H54 (cell line): ENCODE data around the gene TRIML1.
A peak's percentile ranks its signal among the peaks of the same experiment; 100 is the strongest.
"Not testable (repeated sequence)": the region's sequence is repeated elsewhere in the genome, so short reads cannot be mapped to it uniquely, and the experiment has no call there.

ENCODE experiments used
- DNase-seq: peaks from one replicate; pipeline ENCODE4 v3.0.0; 2011; ENCODE audit warnings: low spot score, mixed read lengths; ENCODE audit not compliant: insufficient read length
- FAIRE-seq: peaks from 3 replicates; lab custom pipeline; 2011; peaks lifted over from hg19 to GRCh38; lab: Jason Lieb, UNC
- POLR2A ChIP-seq: IDR thresholded peaks from 2 replicates; pipeline ENCODE4 v1.6.1; 2011; ENCODE audit warnings: low read depth, mild to moderate bottlenecking, low read length

The TRIML1 gene

DNA sequence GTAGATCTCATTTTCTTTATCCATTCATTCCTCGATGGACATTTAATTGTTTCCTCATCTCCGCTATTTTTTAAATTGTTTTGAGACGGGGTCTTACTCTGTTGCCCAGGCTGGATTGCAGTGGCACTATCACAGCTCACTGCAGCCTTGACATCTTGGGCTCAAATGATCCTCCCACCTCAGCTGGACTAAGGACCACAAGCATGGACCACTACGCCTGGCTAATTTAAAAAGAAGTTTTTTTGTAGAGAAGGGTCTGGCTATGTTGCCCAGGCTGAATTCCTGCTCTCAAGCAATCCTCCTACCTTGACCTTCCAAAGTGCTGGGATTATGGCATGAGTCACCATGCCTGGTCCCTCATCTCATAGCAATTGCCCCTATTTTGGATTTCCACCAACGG, 7.0 kb upstream of the TRIML1 start:
- no peak for TF ChIP-seq POLR2A
- DNase-seq (no peak), FAIRE-seq (no peak)

DNA sequence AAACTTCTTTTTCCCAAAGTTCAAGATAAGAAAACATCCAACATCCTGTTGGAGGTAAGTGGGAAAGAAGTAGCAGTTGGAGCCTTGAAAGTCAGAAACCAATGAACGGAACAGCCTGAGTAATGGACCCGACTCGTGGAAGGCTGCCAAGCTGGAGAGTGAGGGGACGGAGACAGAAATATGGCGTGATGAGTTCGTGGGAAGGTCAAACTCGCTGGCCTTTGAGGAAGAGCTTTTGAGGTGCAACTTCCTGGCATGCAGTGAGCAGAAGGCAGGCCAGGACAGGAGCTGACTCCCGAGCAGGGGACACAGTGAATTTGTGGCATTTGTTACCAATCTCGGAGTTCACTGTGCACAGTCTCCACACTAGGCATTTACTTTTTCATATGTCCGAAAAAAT, 1.0 kb upstream of the TRIML1 start:
- no peak for FAIRE-seq
- TF ChIP-seq POLR2A: no peak
- DNase-seq: no peak

DNA sequence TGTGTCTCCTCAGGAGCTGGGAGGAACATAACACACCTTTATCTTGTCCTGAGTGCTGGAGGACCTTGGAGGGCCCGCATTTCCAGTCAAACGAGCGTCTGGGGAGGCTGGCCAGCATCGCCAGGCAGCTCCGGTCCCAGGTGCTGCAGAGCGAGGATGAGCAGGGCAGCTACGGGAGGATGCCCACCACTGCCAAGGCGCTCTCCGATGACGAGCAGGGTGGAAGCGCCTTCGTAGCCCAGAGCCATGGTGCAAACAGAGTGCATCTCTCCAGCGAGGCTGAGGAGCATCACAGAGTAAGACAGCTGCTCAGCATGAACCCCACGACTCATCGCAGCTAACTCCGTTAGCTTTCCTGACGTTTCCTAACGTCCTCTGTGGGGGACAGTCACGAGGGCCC, 430 bp downstream of the TRIML1 start:
- FAIRE-seq (no peak), DNase-seq (no peak)
- TF ChIP-seq POLR2A: no peak

- no peak for TF ChIP-seq POLR2A
- DNase-seq: no peak
- FAIRE-seq: no peak
Measured at GRCh38 chr4:188143731-188144130, 4.5 kb downstream of the TRIML1 start.

DNA sequence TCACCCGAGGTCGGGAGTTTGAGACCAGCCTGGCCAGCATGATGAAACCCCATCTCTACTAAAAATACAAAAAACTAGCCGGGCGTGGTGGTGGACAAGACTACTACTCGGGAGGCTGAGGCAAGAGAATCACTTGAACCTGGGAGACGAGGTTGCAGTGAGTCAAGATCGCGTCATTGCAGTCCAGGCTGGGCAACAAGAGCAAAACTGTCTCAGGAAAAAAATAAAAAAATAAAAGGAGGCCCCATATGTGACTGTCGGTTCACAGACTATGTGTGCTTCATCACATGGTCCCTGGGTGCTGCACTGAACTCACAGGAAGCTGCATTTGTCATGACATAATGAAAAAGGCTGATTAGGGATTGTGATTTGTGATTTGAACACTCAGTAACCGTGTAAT, 6.4 kb downstream of the TRIML1 start:
- DNase-seq: peak; percentile 11
- TF ChIP-seq POLR2A: no peak
- no peak for FAIRE-seq

DNA sequence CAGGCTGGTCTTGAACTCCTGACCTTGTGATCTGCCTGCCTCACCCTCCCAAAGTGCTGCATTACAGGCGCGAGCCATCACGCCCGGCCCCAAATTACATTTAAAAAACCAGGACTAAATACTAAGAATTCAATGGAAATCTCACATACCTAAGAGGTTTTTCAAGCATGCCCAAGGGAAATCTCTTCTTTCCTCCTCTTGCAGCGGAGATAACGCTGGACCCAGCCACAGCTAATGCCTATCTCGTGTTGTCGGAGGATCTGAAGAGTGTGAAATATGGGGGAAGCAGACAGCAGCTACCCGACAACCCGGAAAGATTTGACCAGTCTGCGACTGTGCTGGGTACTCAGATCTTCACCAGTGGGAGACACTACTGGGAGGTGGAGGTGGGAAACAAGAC, 7.4 kb downstream of the TRIML1 start:
- DNase-seq: no peak

GRCh38 chr4:188147176-188147575, 7.9 kb downstream of the TRIML1 start:
- TF ChIP-seq POLR2A: no peak
- FAIRE-seq (no peak), DNase-seq (no peak)

More for the DNA sequence above, 7.4 kb downstream of the TRIML1 start:
- no peak for FAIRE-seq
- TF ChIP-seq POLR2A: no peak

DNA sequence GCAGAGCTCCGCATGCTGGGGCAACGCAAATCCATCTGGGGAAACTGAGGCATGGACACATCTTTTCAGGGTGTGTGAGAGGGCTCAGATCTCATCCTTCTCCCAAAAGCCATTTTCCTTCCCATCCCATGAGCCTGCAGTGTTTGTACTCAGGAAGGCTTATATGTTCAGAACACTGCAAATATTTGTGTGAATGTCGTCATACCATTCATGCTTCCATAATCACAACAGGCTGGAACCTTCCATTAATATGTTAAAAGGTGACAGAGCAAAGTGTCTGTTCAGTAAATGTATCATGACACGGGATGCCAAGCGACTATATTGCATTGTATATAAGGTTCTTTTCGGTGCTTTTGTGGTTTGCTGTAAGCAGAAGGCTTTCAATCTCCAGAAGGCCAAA, 8.5 kb downstream of the TRIML1 start:
- no peak for TF ChIP-seq POLR2A

GRCh38 chr4:188154668-188155405, 15.6 kb downstream of the TRIML1 start:
- no peak for TF ChIP-seq POLR2A
- FAIRE-seq (no peak), DNase-seq (no peak)

More for the DNA sequence above, 8.5 kb downstream of the TRIML1 start:
- DNase-seq: no peak
- no peak for FAIRE-seq

DNA sequence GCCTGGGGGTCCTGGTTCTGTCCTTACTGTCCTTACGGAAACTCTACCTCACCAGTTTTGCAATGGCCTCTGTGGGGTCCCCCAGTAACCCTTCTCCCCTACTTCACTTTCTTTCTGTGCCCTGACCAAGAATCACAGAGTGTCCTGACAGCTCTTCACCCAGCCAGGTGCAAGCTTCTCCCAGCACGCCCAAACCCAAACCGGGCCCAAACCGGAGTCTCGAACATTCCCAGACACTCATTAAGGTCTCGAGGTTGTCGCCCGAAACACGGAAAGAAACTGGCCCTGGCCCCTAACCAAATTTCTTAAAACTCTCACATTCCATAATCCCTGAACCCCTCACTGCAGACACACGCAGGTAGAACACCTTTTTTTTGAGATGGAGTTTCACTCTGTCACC, 19.1 kb downstream of the TRIML1 start:
- FAIRE-seq (no peak), DNase-seq (no peak)
- no peak for TF ChIP-seq POLR2A

DNA sequence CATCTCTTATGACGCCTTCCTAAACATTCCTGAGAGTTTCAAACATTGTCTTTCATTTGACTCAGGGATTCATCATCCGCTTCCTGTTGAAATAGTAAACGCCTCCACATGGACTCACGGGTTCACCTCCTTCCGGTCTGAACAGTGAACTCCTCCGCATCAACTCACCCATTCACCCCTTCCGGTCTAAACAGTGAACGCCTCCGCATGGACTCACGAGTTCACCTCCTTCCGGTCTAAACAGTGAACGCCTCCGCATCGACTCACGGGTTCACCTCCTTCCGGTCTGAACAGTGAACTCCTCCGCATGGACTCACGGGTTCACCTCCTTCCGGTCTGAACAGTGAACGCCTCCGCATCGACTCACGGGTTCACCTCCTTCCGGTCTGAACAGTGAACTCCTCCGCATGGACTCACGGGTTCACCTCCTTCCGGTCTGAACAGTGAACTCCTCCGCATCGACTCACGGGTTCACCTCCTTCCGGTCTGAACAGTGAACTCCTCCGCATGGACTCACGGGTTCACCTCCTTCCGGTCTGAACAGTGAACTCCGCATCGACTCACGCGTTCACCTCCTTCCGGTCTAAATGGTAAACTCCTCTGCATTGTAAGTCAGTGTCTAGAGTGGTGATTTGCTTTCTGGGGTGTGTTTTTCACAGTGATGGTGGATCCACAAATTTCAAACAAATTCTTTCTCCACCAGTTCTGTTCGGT, 20.4 kb downstream of the TRIML1 start:
- FAIRE-seq, DNase-seq: not testable (repeated sequence)

DNA sequence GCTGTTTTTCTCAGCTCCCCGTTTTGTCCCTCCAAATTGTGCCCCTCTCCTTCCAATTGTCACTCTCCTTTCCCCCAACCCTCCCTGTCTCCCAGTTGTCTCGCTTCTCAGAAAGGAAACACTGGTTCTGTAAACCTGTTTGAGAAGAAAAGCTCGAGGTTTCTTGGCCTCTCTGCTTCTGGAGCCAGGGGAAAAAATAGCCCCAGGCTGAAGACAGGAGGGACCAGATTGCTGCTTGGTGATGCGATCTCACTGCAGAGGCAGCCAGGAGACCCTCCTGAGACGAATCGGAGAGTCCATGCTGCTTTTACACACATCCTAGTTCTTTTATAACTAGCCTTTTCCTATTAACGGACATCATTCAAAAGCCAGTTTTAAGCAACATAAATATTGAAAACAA, 21.2 kb downstream of the TRIML1 start:
- no peak for DNase-seq
- TF ChIP-seq POLR2A: no peak
- FAIRE-seq: no peak

GRCh38 chr4:188161167-188161566, 21.9 kb downstream of the TRIML1 start:
- DNase-seq (no peak), FAIRE-seq (no peak)
- no peak for TF ChIP-seq POLR2A

DNA sequence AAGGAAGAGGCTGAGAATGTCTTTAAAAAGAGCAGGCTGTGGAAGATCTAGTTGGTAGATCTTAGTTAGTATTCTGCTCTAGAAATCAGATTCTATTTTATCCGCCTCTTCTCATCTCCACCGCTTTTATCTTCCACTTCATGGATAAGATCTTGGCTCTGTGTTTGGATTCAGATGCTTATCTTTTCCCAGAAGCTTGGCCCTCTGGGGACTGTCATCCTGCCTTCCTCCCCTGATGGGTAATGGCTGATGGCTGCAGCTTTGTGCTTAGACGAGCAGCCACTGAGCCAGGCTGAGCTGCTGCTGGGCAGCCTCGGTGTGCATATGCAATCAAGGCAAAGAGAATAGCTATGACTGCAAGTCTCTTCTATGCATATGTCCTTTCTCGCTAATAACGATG, 23.5 kb downstream of the TRIML1 start:
- DNase-seq (no peak), FAIRE-seq (no peak)
- TF ChIP-seq POLR2A: no peak
